KG1 (cell line): ENCODE results near the gene REV3L.

ENCODE experiments used
- DNase-seq: peaks from one replicate; lab custom pipeline; 2025; lab: John Stamatoyannopoulos, UW

The REV3L gene

GRCh38 chr6:111423960-111424846 is 58.8 kb downstream of the REV3L start:
- no peak for DNase-seq

- DNase-seq = no peak
Measured at GRCh38 chr6:111423055-111423633, 59.9 kb downstream of the REV3L start.

GRCh38 chr6:111418971-111419693 is 63.9 kb downstream of the REV3L start:
- no peak for DNase-seq

GRCh38 chr6:111417946-111418345 is 65.1 kb downstream of the REV3L start:
- DNase-seq = no peak

GRCh38 chr6:111417181-111417585 is 65.8 kb downstream of the REV3L start:
- no peak for DNase-seq

- DNase-seq = no peak
Measured at GRCh38 chr6:111416529-111416928, 66.5 kb downstream of the REV3L start.

GRCh38 chr6:111414373-111414772 is 68.6 kb downstream of the REV3L start:
- DNase-seq = no peak

GRCh38 chr6:111411978-111412566 is 70.9 kb downstream of the REV3L start:
- DNase-seq = no peak

GRCh38 chr6:111411046-111411445 is 72.0 kb downstream of the REV3L start:
- no peak for DNase-seq

GRCh38 chr6:111410371-111410770 is 72.6 kb downstream of the REV3L start:
- no peak for DNase-seq

- DNase-seq = no peak
Measured at GRCh38 chr6:111409430-111409829, 73.6 kb downstream of the REV3L start.

GRCh38 chr6:111407686-111408085 is 75.3 kb downstream of the REV3L start:
- DNase-seq = no peak

- DNase-seq = no peak
Measured at GRCh38 chr6:111406200-111406721, 76.8 kb downstream of the REV3L start.

- no peak for DNase-seq
Measured at GRCh38 chr6:111403388-111403787, 79.6 kb downstream of the REV3L start.

- DNase-seq = no peak
Measured at GRCh38 chr6:111399626-111400025, 83.4 kb downstream of the REV3L start.

- DNase-seq = no peak
Measured at GRCh38 chr6:111388681-111389080, 94.3 kb downstream of the REV3L start.

- DNase-seq = no peak
Measured at GRCh38 chr6:111382476-111383294, 100.3 kb downstream of the REV3L start.

GRCh38 chr6:111381728-111382127 is 101.3 kb downstream of the REV3L start:
- DNase-seq = no peak

GRCh38 chr6:111381123-111381522 is 101.9 kb downstream of the REV3L start:
- no peak for DNase-seq

- DNase-seq = no peak
Measured at GRCh38 chr6:111379831-111380230, 103.2 kb downstream of the REV3L start.

- DNase-seq = no peak
Measured at GRCh38 chr6:111379302-111379701, 103.7 kb downstream of the REV3L start.
